Measurements from ENCODE around the gene HS3ST3B1.
A peak's percentile ranks its signal among the peaks of the same experiment; 100 is the strongest.

Gene HS3ST3B1

GRCh38 chr17:14300575-14301278 lies at the start of gene HS3ST3B1:
HS3ST3B1 (plus strand) TSS chr17:14301081; CDS start chr17:14301519, 438 bp downstream.
- DNase-seq (ENCODE audit: low spot score): peak; percentile 96

- peak; percentile 46 for DNase-seq (ENCODE audit: low spot score)
Measured at GRCh38 chr17:14261406-14261805, 39.5 kb upstream of the HS3ST3B1 start.

GRCh38 chr17:14268264-14268663 lies 32.6 kb upstream of the HS3ST3B1 start:
- no peak for DNase-seq (ENCODE audit: low spot score)

GRCh38 chr17:14269473-14269872 lies 31.4 kb upstream of the HS3ST3B1 start:
- no peak for DNase-seq (ENCODE audit: low spot score)

GRCh38 chr17:14270508-14270907 lies 30.4 kb upstream of the HS3ST3B1 start:
- DNase-seq (ENCODE audit: low spot score): no peak

- no peak for DNase-seq (ENCODE audit: low spot score)
Measured at GRCh38 chr17:14276535-14277250, 24.2 kb upstream of the HS3ST3B1 start.

- DNase-seq (ENCODE audit: low spot score): no peak
Measured at GRCh38 chr17:14281530-14281929, 19.4 kb upstream of the HS3ST3B1 start.

- DNase-seq (ENCODE audit: low spot score): no peak
Measured at GRCh38 chr17:14282726-14283125, 18.2 kb upstream of the HS3ST3B1 start.

- no peak for DNase-seq (ENCODE audit: low spot score)
Measured at GRCh38 chr17:14289162-14289561, 11.7 kb upstream of the HS3ST3B1 start.

- DNase-seq (ENCODE audit: low spot score): no peak
Measured at GRCh38 chr17:14294876-14295275, 6.0 kb upstream of the HS3ST3B1 start.

GRCh38 chr17:14295676-14296075 lies 5.2 kb upstream of the HS3ST3B1 start:
- no peak for DNase-seq (ENCODE audit: low spot score)

GRCh38 chr17:14296166-14296910 lies 4.5 kb upstream of the HS3ST3B1 start:
- DNase-seq (ENCODE audit: low spot score): no peak

GRCh38 chr17:14297161-14297851 lies 3.6 kb upstream of the HS3ST3B1 start:
- DNase-seq (ENCODE audit: low spot score): no peak

GRCh38 chr17:14298221-14298946 lies 2.5 kb upstream of the HS3ST3B1 start:
- DNase-seq (ENCODE audit: low spot score): no peak

- no peak for DNase-seq (ENCODE audit: low spot score)
Measured at GRCh38 chr17:14298947-14299279, 2.0 kb upstream of the HS3ST3B1 start.

GRCh38 chr17:14299280-14300141 lies 1.4 kb upstream of the HS3ST3B1 start:
- no peak for DNase-seq (ENCODE audit: low spot score)

GRCh38 chr17:14301279-14302090 lies 604 bp downstream of the HS3ST3B1 start:
- no peak for DNase-seq (ENCODE audit: low spot score)

- no peak for DNase-seq (ENCODE audit: low spot score)
Measured at GRCh38 chr17:14302091-14302430, 1.2 kb downstream of the HS3ST3B1 start.

- DNase-seq (ENCODE audit: low spot score): peak; percentile 61
Measured at GRCh38 chr17:14302431-14303099, 1.7 kb downstream of the HS3ST3B1 start.

Data from cerebellar cortex (tissue), 1 donor.